ENCODE measurements around the gene TM4SF18. TPM values are rescaled to one million over a fixed set of nuclear protein-coding genes. Genes with fewer than 3 reads are reported as not detected.
A peak's percentile ranks its signal among the peaks of the same experiment; 100 is the strongest.

TM4SF18 gene
- polyA plus RNA-seq, 1 donor from 2014 or later, result not detected

DNA sequence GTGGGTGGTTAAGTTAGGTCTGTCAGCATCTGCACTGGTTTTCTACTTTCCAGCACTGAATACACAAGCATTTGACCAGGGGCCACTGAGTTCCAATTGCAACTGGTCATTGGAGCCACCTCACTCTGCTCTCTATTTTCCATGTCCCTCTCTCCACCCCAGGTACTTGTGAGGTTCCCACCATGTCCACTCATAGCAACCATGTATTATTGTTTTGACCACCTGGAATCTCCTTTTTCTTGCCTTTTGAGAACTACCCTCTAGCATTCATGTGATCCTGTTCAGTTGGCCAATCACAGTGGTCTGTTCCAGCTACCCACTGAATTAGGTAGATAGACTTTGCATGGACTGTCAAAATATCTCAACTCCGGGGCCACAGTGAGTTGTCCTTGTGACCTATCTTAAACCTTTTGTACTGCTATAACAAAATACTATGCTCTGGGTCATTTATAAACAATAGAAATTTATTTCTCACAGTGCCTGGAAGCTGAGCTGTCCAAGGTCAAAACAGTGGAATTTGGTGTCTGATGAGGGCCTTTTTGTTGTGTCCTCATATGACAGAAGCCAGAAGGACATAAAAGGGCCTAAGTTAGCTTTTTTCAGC, 20.2 kb upstream of the TM4SF18 start:
- H3K36me3 ChIP-seq (ENCODE audit: insufficient read depth, low read length), result no peaks in the 10 kb centered on the region
- no peaks in the 10 kb centered on the region for H3K9me2 ChIP-seq (ENCODE audit: insufficient read depth, low read length)
- no peak overlapping the region for H2AFZ ChIP-seq (ENCODE audit: low read depth, low read length)
- no peaks in the 10 kb centered on the region for H3K27me3 ChIP-seq (ENCODE audit: insufficient read depth, low read depth, low read length)
- no peak overlapping the region for H3K9ac ChIP-seq (ENCODE audit: low read length)
- H3K4me2 ChIP-seq (ENCODE audit: low read length), result no peak overlapping the region
- no peaks in the 10 kb centered on the region for H3F3A ChIP-seq (ENCODE audit: insufficient read depth, low read length, poor library complexity, severe bottlenecking)
- no peaks in the 10 kb centered on the region for H3K79me2 ChIP-seq (replicated peaks; ENCODE audit: insufficient read depth, low read length)
- H4K20me1 ChIP-seq (ENCODE audit: insufficient read depth), result no peaks in the 10 kb centered on the region
- H3K4me3 ChIP-seq (ENCODE audit: low read length), result no peak overlapping the region
- no peak overlapping the region for H3K27ac ChIP-seq (ENCODE audit: low read length)
- no peak for TF ChIP-seq MXI1 (conservative IDR thresholded peaks at IDR 0.05; ENCODE audit: poor library complexity, severe bottlenecking)
- TF ChIP-seq, protein P1, sequence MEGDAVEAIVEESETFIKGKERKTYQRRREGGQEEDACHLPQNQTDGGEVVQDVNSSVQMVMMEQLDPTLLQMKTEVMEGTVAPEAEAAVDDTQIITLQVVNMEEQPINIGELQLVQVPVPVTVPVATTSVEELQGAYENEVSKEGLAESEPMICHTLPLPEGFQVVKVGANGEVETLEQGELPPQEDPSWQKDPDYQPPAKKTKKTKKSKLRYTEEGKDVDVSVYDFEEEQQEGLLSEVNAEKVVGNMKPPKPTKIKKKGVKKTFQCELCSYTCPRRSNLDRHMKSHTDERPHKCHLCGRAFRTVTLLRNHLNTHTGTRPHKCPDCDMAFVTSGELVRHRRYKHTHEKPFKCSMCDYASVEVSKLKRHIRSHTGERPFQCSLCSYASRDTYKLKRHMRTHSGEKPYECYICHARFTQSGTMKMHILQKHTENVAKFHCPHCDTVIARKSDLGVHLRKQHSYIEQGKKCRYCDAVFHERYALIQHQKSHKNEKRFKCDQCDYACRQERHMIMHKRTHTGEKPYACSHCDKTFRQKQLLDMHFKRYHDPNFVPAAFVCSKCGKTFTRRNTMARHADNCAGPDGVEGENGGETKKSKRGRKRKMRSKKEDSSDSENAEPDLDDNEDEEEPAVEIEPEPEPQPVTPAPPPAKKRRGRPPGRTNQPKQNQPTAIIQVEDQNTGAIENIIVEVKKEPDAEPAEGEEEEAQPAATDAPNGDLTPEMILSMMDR (IDR thresholded peaks at IDR 0.05; ENCODE audit: poor library complexity, severe bottlenecking), result no peak
- TF ChIP-seq, protein P2, sequence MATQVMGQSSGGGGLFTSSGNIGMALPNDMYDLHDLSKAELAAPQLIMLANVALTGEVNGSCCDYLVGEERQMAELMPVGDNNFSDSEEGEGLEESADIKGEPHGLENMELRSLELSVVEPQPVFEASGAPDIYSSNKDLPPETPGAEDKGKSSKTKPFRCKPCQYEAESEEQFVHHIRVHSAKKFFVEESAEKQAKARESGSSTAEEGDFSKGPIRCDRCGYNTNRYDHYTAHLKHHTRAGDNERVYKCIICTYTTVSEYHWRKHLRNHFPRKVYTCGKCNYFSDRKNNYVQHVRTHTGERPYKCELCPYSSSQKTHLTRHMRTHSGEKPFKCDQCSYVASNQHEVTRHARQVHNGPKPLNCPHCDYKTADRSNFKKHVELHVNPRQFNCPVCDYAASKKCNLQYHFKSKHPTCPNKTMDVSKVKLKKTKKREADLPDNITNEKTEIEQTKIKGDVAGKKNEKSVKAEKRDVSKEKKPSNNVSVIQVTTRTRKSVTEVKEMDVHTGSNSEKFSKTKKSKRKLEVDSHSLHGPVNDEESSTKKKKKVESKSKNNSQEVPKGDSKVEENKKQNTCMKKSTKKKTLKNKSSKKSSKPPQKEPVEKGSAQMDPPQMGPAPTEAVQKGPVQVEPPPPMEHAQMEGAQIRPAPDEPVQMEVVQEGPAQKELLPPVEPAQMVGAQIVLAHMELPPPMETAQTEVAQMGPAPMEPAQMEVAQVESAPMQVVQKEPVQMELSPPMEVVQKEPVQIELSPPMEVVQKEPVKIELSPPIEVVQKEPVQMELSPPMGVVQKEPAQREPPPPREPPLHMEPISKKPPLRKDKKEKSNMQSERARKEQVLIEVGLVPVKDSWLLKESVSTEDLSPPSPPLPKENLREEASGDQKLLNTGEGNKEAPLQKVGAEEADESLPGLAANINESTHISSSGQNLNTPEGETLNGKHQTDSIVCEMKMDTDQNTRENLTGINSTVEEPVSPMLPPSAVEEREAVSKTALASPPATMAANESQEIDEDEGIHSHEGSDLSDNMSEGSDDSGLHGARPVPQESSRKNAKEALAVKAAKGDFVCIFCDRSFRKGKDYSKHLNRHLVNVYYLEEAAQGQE (IDR thresholded peaks at IDR 0.05; ENCODE audit: borderline replicate concordance), result no peak
- TF ChIP-seq TAF1 (IDR thresholded peaks at IDR 0.05; ENCODE audit: low read depth), result no peak
- no peaks in the 10 kb centered on the region for H3K9me3 ChIP-seq (ENCODE audit: low read length)

DNA sequence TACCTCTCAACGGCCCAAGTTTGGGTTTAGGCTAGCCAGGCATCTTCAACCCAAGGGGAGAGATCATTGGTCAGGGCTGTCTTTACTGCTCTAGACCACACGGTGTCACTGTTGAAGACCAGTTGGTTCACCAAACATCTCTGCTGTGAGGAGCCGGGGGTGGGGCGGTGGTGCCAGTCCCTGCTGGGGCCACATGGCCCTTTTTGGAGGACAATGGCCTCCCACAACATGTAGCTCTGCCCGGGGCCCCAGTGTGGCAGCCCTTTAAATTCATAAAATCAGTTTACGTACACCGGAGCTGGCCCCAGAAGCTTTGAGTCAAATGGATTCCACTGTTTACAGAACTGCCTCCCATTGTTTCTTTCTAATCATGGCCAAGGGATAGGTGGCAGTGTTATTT, 19.1 kb upstream of the TM4SF18 start:
- H3K27me3 ChIP-seq (ENCODE audit: insufficient read depth, low read depth, low read length), result no peaks in the 10 kb centered on the region
- no peak overlapping the region for H3K4me2 ChIP-seq (ENCODE audit: low read length)
- no peak overlapping the region for H3K9ac ChIP-seq (ENCODE audit: low read length)
- H3K4me3 ChIP-seq (ENCODE audit: low read length), result no peak overlapping the region
- no peaks in the 10 kb centered on the region for H4K20me1 ChIP-seq (ENCODE audit: insufficient read depth)
- H3F3A ChIP-seq (ENCODE audit: insufficient read depth, low read length, poor library complexity, severe bottlenecking), result no peaks in the 10 kb centered on the region
- no peaks in the 10 kb centered on the region for H3K9me2 ChIP-seq (ENCODE audit: insufficient read depth, low read length)
- H3K79me2 ChIP-seq (replicated peaks; ENCODE audit: insufficient read depth, low read length), result no peaks in the 10 kb centered on the region
- no peak overlapping the region for H3K27ac ChIP-seq (ENCODE audit: low read length)
- H2AFZ ChIP-seq (ENCODE audit: low read depth, low read length), result no peak overlapping the region
- no peak for TF ChIP-seq MXI1 (conservative IDR thresholded peaks at IDR 0.05; ENCODE audit: poor library complexity, severe bottlenecking)
- TF ChIP-seq POLR2AphosphoS5 (IDR thresholded peaks at IDR 0.05), result no peak
- TF ChIP-seq SMC3 (conservative IDR thresholded peaks at IDR 0.05; ENCODE audit: poor library complexity), result peak; percentile 32
- TF ChIP-seq RAD21 (conservative IDR thresholded peaks at IDR 0.05), result peak; percentile 27
- TF ChIP-seq, protein P1 (IDR thresholded peaks at IDR 0.05; ENCODE audit: poor library complexity, severe bottlenecking), result peak; percentile 56
- no peaks in the 10 kb centered on the region for H3K9me3 ChIP-seq (ENCODE audit: low read length)
- no peaks in the 10 kb centered on the region for H3K36me3 ChIP-seq (ENCODE audit: insufficient read depth, low read length)
